SK-N-SH (cell line): ENCODE data around the gene BRI3. TPM values are rescaled to one million over a fixed set of nuclear protein-coding genes. Genes with fewer than 3 reads are reported as not detected.

ENCODE experiments used
- CTCF ChIA-PET: fragments of 300-600, 350-600 bp; formaldehyde crosslinking; extraction: SDS; loops from one replicate; lab custom pipeline; 2021; lab: Yijun Ruan, JAX
- POLR2A ChIA-PET: fragments of 350-600 bp; sonication (Branson Sonifier 250); formaldehyde crosslinking; extraction: SDS; loops from one replicate; lab custom pipeline; 2020; ENCODE audit warnings: antibody characterized with exemption, inconsistent platforms; lab: Yijun Ruan, JAX
- DNase-seq: peaks from one replicate; pipeline ENCODE4 v3.0.0; 2012
- H2AFZ ChIP-seq: fragments of 200-600 bp; sonication (generic); 2 replicates; pipeline ENCODE4 v1.8.1; 2016; ENCODE audit warnings: antibody characterized with exemption, mild to moderate bottlenecking, low read depth
- H3F3A ChIP-seq: fragments of 200-600 bp; sonication (generic); replicated peaks from 2 replicates; pipeline ENCODE3; 2016; ENCODE audit warnings: antibody characterized with exemption, mild to moderate bottlenecking; ENCODE audit not compliant: insufficient read depth
- H3K27ac ChIP-seq, 2 experiments: fragments of 200-500 bp in 1 of 2; fragments of 200-600 bp in 1 of 2; sonication (Bioruptor generic) in 1 of 2; sonication (generic), shearing (Covaris generic) in 1 of 2; 2 replicates each; pipeline versions ENCODE4 v1.5.1 to v1.6.1; 2014 to 2016; ENCODE audit warnings: low read depth in 2 of 2, inconsistent platforms in 1 of 2, low read length in 1 of 2, mild to moderate bottlenecking in 1 of 2, mixed read lengths in 1 of 2
- H3K27me3 ChIP-seq: fragments of 200-600 bp; sonication (generic), shearing (Covaris generic); 2 replicates; pipeline ENCODE4 v1.6.1; 2016; ENCODE audit warnings: mixed run types; ENCODE audit not compliant: insufficient read depth
- H3K36me3 ChIP-seq, 2 experiments: fragments of 200-500 bp in 1 of 2; fragments of 200-600 bp in 1 of 2; sonication (Bioruptor generic) in 1 of 2; sonication (generic) in 1 of 2; replicated peaks in 1 of 2; 2 replicates each; pipeline versions ENCODE3 to v1.5.1; 2014 to 2016; ENCODE audit warnings: low read length in 1 of 2, mild to moderate bottlenecking in 1 of 2; ENCODE audit not compliant: insufficient read depth in 2 of 2, control insufficient read depth in 1 of 2
- H3K4me1 ChIP-seq, 2 experiments: fragments of 200-500 bp in 1 of 2; fragments of 200-600 bp in 1 of 2; sonication (Bioruptor generic) in 1 of 2; sonication (generic), shearing (Covaris generic) in 1 of 2; 2 replicates each; pipeline versions ENCODE4 v1.5.1 to v1.6.1; 2014 to 2016; ENCODE audit warnings: low read depth in 1 of 2, low read length in 1 of 2, mixed run types in 1 of 2; ENCODE audit not compliant: insufficient read depth in 2 of 2, control insufficient read depth in 1 of 2
- H3K4me2 ChIP-seq: fragments of 200-600 bp; sonication (generic), shearing (Covaris generic); 2 replicates; pipeline ENCODE4 v1.6.1; 2017; ENCODE audit warnings: mixed run types
- H3K4me3 ChIP-seq, 2 experiments: fragments of 200-500 bp in 1 of 2; fragments of 200-600 bp in 1 of 2; sonication (Bioruptor generic) in 1 of 2; sonication (generic), shearing (Covaris generic) in 1 of 2; 2 replicates each; pipeline versions ENCODE4 v1.5.1 to v1.8.1; 2014 to 2016; ENCODE audit warnings: low read depth in 2 of 2, inconsistent platforms in 1 of 2, low read length in 1 of 2, mild to moderate bottlenecking in 1 of 2, mixed read lengths in 1 of 2, moderate library complexity in 1 of 2
- H3K79me2 ChIP-seq: fragments of 200-600 bp; sonication (generic); 2 replicates; pipeline ENCODE4 v1.8.1; 2017; ENCODE audit warnings: mild to moderate bottlenecking; ENCODE audit not compliant: insufficient read depth
- H3K9ac ChIP-seq: fragments of 200-600 bp; sonication (generic); 2 replicates; pipeline ENCODE4 v1.6.1; 2017; ENCODE audit warnings: mixed run types
- H3K9me2 ChIP-seq: fragments of 200-600 bp; sonication (generic); 2 replicates; pipeline ENCODE4 v1.6.1; 2017; ENCODE audit warnings: mixed run types
- H3K9me3 ChIP-seq: fragments of 200-600 bp; sonication (generic); 2 replicates; pipeline ENCODE4 v1.6.1; 2017; ENCODE audit warnings: mixed run types, mild to moderate bottlenecking, moderate library complexity
- H4K20me1 ChIP-seq: fragments of 200-600 bp; sonication (generic); 2 replicates; pipeline ENCODE4 v1.6.1; 2017; ENCODE audit warnings: mild to moderate bottlenecking, mixed run types; ENCODE audit not compliant: insufficient read depth
- CHD2 ChIP-seq: fragments of 150-350 bp; IDR thresholded peaks from 2 replicates; pipeline ENCODE4 v1.6.1; 2018; ENCODE audit warnings: low read length; ENCODE audit not compliant: partially characterized antibody
- EP300 ChIP-seq, 2 experiments: IDR thresholded peaks; 2 replicates each; pipeline versions ENCODE4 v1.4.0 to v1.6.1; 2012; ENCODE audit warnings: borderline replicate concordance in 1 of 2, low read depth in 1 of 2, low read length in 1 of 2
- EZH2phosphoT487 ChIP-seq: fragments of 200-600 bp; sonication (generic); IDR thresholded peaks from 2 replicates; pipeline ENCODE4 v1.6.1; 2017; ENCODE audit warnings: low read depth, mixed run types, mild to moderate bottlenecking, antibody characterized with exemption, moderate library complexity, borderline replicate concordance
- FOSL2 ChIP-seq: IDR thresholded peaks from 2 replicates; pipeline ENCODE4 v1.4.0; 2012; ENCODE audit warnings: low read depth, mild to moderate bottlenecking, moderate library complexity, borderline replicate concordance
- JUND ChIP-seq: IDR thresholded peaks from 2 replicates; pipeline ENCODE4 v1.4.0; 2012
- NFIC ChIP-seq: IDR thresholded peaks from 2 replicates; pipeline ENCODE4 v1.4.0; 2012; ENCODE audit warnings: borderline replicate concordance
- RFX5 ChIP-seq: IDR thresholded peaks from 2 replicates; pipeline ENCODE4 v1.6.1; 2012; ENCODE audit warnings: mild to moderate bottlenecking, improper control_type of control experiment, low read length
- TAF1 ChIP-seq: IDR thresholded peaks from 2 replicates; pipeline ENCODE4 v1.6.1; 2012; ENCODE audit warnings: low read depth, mild to moderate bottlenecking, low read length, moderate library complexity, borderline replicate concordance
- TCF12 ChIP-seq: IDR thresholded peaks from 2 replicates; pipeline ENCODE4 v1.4.0; 2012
- YY1 ChIP-seq: IDR thresholded peaks from 2 replicates; pipeline ENCODE4 v1.4.0; 2012; ENCODE audit warnings: low read depth, mild to moderate bottlenecking
- WGBS: methylation state at CpG from one replicate; pipeline ENCODE4 v1.1.6; 2017; ENCODE audit warnings: low lambda C conversion rate; 5-methylcytosine and 5-hydroxymethylcytosine counted together
- polyA plus RNA-seq, 3 experiments: library from polyadenylated mRNA; depleted of rRNA; stranded (reverse); fragments of >200 nt; gene quantifications; 2 replicates each; pipeline ENCODE4 v1.2.3, GENCODE V29; 2012
- TF ChIP-seq, protein P1 (sequence below): fragments of 200-600 bp; sonication (generic); IDR thresholded peaks from 2 replicates; pipeline ENCODE4 v1.6.1; 2017; ENCODE audit warnings: antibody characterized with exemption, mild to moderate bottlenecking, moderate library complexity
- TF ChIP-seq, protein P2 (sequence below): fragments of 150-350 bp; IDR thresholded peaks from 2 replicates; pipeline ENCODE4 v1.6.1; 2017; ENCODE audit warnings: antibody characterized with exemption, low read length, low read depth, borderline replicate concordance
- TF ChIP-seq, protein P3 (sequence below): IDR thresholded peaks from 2 replicates; pipeline ENCODE4 v1.4.0; 2012; ENCODE audit warnings: low read depth, borderline replicate concordance

Gene BRI3
- polyA plus RNA-seq, 1 of the 3 experiments (the other 2 are of a cell fraction), result 128 TPM

DNA sequence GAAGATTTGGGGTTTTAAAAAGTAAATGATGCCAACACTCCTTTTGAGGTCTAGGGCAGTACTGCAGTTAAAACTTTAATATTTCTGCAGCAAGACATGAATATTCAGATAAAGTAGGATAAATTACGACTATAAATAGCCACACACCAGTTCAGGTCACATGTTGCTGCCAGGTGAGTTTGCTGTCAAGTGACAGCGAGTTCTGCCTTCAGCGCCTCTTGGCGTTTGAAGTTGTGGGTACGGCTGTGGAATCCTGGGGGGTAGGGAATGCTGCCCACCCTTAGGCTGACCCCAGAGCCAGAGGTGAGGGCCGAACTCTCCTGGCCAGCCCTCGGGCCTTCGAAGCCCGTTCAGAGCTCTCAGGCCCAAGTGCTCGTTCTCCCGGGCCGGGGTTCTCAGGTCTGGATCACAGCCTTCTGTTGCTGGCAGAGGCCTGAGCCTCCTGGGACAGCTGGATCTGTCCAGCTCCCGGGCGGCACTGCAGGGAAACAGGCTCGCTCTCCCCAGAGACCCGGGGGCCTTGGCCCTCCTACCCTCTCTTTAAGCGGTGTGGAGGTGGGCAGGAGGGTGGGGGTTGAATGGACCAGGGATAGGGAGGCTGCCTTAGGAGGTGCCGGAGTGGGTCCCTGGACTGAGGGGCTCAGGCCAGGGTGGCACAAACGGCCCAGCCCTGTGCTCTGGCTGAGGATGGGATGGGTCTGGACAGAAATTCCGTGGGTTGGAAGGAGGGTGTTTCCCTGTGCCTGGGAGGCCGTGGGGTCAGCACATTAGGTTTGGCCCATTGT, 5.4 kb downstream of the BRI3 start:
- peak overlapping the region; percentile 96 for H3K4me2 ChIP-seq
- H3K27me3 ChIP-seq, result no peaks in the 10 kb centered on the region
- H3K9me3 ChIP-seq, result no peaks in the 10 kb centered on the region
- no peaks in the 10 kb centered on the region for H3K9me2 ChIP-seq
- WGBS, result 91% methylated on average over 19 of the region's 21 CpGs
- peak overlapping the region; percentile 96; the same call in 1 of the 2 replicates for H3K9ac ChIP-seq
- H3K27ac ChIP-seq, result peak overlapping the region in 1 of 2 experiments; percentile 53; a peak in 3 of 4 replicates
- CTCF ChIA-PET, result no interaction called here
- peaks cover 10% of the 10 kb centered on the region for H3F3A ChIP-seq
- H2AFZ ChIP-seq, result no peak overlapping the region
- TF ChIP-seq TAF1 (no peak), RFX5 (no peak), EP300 (IDR thresholded peaks at IDR 0.05; ENCODE audit: borderline replicate concordance in 1 of 2, low read depth in 1 of 2, low read length in 1 of 2) (no peak), CHD2 (no peak), TCF12 (no peak), NFIC (no peak), EZH2phosphoT487 (no peak), JUND (no peak), FOSL2 (no peak), YY1 (no peak)
- TF ChIP-seq, protein P1, sequence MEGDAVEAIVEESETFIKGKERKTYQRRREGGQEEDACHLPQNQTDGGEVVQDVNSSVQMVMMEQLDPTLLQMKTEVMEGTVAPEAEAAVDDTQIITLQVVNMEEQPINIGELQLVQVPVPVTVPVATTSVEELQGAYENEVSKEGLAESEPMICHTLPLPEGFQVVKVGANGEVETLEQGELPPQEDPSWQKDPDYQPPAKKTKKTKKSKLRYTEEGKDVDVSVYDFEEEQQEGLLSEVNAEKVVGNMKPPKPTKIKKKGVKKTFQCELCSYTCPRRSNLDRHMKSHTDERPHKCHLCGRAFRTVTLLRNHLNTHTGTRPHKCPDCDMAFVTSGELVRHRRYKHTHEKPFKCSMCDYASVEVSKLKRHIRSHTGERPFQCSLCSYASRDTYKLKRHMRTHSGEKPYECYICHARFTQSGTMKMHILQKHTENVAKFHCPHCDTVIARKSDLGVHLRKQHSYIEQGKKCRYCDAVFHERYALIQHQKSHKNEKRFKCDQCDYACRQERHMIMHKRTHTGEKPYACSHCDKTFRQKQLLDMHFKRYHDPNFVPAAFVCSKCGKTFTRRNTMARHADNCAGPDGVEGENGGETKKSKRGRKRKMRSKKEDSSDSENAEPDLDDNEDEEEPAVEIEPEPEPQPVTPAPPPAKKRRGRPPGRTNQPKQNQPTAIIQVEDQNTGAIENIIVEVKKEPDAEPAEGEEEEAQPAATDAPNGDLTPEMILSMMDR, result no peak
- TF ChIP-seq, protein P2, sequence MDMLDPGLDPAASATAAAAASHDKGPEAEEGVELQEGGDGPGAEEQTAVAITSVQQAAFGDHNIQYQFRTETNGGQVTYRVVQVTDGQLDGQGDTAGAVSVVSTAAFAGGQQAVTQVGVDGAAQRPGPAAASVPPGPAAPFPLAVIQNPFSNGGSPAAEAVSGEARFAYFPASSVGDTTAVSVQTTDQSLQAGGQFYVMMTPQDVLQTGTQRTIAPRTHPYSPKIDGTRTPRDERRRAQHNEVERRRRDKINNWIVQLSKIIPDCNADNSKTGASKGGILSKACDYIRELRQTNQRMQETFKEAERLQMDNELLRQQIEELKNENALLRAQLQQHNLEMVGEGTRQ, result no peak
- TF ChIP-seq, protein P3, sequence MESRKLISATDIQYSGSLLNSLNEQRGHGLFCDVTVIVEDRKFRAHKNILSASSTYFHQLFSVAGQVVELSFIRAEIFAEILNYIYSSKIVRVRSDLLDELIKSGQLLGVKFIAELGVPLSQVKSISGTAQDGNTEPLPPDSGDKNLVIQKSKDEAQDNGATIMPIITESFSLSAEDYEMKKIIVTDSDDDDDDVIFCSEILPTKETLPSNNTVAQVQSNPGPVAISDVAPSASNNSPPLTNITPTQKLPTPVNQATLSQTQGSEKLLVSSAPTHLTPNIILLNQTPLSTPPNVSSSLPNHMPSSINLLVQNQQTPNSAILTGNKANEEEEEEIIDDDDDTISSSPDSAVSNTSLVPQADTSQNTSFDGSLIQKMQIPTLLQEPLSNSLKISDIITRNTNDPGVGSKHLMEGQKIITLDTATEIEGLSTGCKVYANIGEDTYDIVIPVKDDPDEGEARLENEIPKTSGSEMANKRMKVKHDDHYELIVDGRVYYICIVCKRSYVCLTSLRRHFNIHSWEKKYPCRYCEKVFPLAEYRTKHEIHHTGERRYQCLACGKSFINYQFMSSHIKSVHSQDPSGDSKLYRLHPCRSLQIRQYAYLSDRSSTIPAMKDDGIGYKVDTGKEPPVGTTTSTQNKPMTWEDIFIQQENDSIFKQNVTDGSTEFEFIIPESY, result no peak
- TF ChIP-seq, all 33 proteins: peak for 0
- POLR2A ChIA-PET, result no interaction called here
- H4K20me1 ChIP-seq, result peaks cover 80% of the 10 kb centered on the region
- H3K4me1 ChIP-seq, result peaks cover 35 to 48% of the 10 kb centered on the region in 2 experiments; a peak in 3 of 4 replicates
- peak; percentile 34 for DNase-seq
- H3K79me2 ChIP-seq, result peaks cover 100% of the 10 kb centered on the region
- peaks cover 9 to 33% of the 10 kb centered on the region in 2 experiments for H3K36me3 ChIP-seq
- 0 out of 4 replicates have a peak overlapping the region, but pooled peaks of 1 of the 2 experiments have one; percentile 92 for H3K4me3 ChIP-seq
